OCI-LY3 (cell line): Measurements from ENCODE around the gene VWA7.
A peak's percentile ranks its signal among the peaks of the same experiment; 100 is the strongest.

Source experiments
- H2AFZ ChIP-seq: fragments of 200-600, 300-600 bp; shearing (Covaris generic); 2 replicates; pipeline ENCODE4 v1.6.0; 2014; ENCODE audit warnings: antibody characterized with exemption, low read depth, low read length
- H3K27ac ChIP-seq: fragments of 200-600, 300-600 bp; sonication (generic); 2 replicates; pipeline ENCODE4 v1.5.1; 2014; ENCODE audit warnings: mild to moderate bottlenecking, low read length, moderate library complexity, mixed read lengths
- H3K27me3 ChIP-seq: fragments of 200-600, 300-600 bp; sonication (generic); 2 replicates; pipeline ENCODE4 v1.6.1; 2014; ENCODE audit warnings: low read depth, low read length, mixed read lengths
- H3K36me3 ChIP-seq: fragments of 200-600, 300-600 bp; sonication (generic); replicated peaks from 2 replicates; pipeline ENCODE3; 2014; ENCODE audit warnings: low read depth, low read length, mixed read lengths
- H3K4me1 ChIP-seq: fragments of 300-600, 200-600 bp; sonication (generic); 2 replicates; pipeline ENCODE4 v1.6.1; 2014; ENCODE audit warnings: low read length, mixed read lengths
- H3K4me2 ChIP-seq: fragments of 200-600, 300-600 bp; sonication (generic); 2 replicates; pipeline ENCODE4 v1.6.1; 2014; ENCODE audit warnings: low read length, mixed read lengths
- H3K4me3 ChIP-seq: fragments of 300-600, 200-600 bp; sonication (generic); 2 replicates; pipeline ENCODE4 v1.5.1; 2014; ENCODE audit warnings: antibody characterized with exemption, mild to moderate bottlenecking, low read length, moderate library complexity
- H3K79me2 ChIP-seq: fragments of 300-600, 200-600 bp; shearing (Covaris generic); 2 replicates; pipeline ENCODE4 v1.6.1; 2014; ENCODE audit warnings: mild to moderate bottlenecking, low read length, mixed read lengths
- H3K9ac ChIP-seq: fragments of 300-600, 200-600 bp; shearing (Covaris generic); 2 replicates; pipeline ENCODE4 v1.6.0; 2014; ENCODE audit warnings: mild to moderate bottlenecking, low read length, moderate library complexity
- H3K9me3 ChIP-seq: fragments of 200-600, 300-600 bp; shearing (Covaris generic); 2 replicates; pipeline ENCODE4 v1.6.1; 2014; ENCODE audit warnings: low read length, mixed read lengths; ENCODE audit not compliant: insufficient read depth
- H4K20me1 ChIP-seq: fragments of 200-600, 300-600 bp; sonication (generic); 2 replicates; pipeline ENCODE4 v1.6.1; 2016; ENCODE audit warnings: low read length, mixed read lengths; ENCODE audit not compliant: insufficient read depth
- EZH2phosphoT487 ChIP-seq: fragments of 200-600 bp; shearing (Covaris generic); IDR thresholded peaks from 2 replicates; pipeline ENCODE4 v1.6.1; 2018; ENCODE audit warnings: antibody characterized with exemption, mixed run types, low read depth
- TF ChIP-seq, protein P1 (sequence below): fragments of 200-600, 300-600 bp; sonication (generic); IDR thresholded peaks from 2 replicates; pipeline ENCODE4 v1.5.1; 2014; ENCODE audit warnings: antibody characterized with exemption, low read length, low read depth

VWA7 gene

DNA sequence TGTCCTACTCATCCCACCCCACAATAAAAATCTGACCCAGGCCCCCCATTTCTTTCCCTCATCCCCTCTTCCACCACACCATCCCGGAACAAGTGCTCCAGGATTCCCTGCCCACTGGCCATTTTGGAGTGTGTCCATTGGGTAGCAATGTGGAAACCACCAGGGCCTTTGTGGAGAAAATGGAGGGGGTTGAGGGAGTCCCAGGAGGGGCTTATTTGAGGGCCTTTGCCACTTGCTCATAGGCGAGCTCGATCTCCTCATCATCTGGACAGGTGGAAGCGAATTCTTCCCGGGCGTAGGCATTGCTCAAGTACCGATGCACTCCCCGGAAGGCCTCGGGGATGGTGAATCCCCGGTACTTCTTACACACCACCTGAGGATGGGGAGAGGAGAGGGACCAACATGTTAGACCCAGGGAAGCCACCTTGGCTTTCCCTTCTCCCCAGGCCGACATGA, 46.5 kb downstream of the VWA7 start:
- peaks cover 13% of the 10 kb centered on the region for H4K20me1 ChIP-seq
- peaks cover 36% of the 10 kb centered on the region for H3K4me1 ChIP-seq
- no peak overlapping the region for H2AFZ ChIP-seq
- H3K36me3 ChIP-seq = peaks cover 46% of the 10 kb centered on the region
- H3K9me3 ChIP-seq = no peaks in the 10 kb centered on the region
- no peak for TF ChIP-seq EZH2phosphoT487
- TF ChIP-seq, protein P1, sequence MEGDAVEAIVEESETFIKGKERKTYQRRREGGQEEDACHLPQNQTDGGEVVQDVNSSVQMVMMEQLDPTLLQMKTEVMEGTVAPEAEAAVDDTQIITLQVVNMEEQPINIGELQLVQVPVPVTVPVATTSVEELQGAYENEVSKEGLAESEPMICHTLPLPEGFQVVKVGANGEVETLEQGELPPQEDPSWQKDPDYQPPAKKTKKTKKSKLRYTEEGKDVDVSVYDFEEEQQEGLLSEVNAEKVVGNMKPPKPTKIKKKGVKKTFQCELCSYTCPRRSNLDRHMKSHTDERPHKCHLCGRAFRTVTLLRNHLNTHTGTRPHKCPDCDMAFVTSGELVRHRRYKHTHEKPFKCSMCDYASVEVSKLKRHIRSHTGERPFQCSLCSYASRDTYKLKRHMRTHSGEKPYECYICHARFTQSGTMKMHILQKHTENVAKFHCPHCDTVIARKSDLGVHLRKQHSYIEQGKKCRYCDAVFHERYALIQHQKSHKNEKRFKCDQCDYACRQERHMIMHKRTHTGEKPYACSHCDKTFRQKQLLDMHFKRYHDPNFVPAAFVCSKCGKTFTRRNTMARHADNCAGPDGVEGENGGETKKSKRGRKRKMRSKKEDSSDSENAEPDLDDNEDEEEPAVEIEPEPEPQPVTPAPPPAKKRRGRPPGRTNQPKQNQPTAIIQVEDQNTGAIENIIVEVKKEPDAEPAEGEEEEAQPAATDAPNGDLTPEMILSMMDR = no peak
- no peak overlapping the region for H3K27ac ChIP-seq
- no peak overlapping the region for H3K9ac ChIP-seq
- H3K4me2 ChIP-seq = no peak overlapping the region
- peaks cover 23% of the 10 kb centered on the region for H3K79me2 ChIP-seq
- no peaks in the 10 kb centered on the region for H3K27me3 ChIP-seq
- H3K4me3 ChIP-seq = no peak overlapping the region

DNA sequence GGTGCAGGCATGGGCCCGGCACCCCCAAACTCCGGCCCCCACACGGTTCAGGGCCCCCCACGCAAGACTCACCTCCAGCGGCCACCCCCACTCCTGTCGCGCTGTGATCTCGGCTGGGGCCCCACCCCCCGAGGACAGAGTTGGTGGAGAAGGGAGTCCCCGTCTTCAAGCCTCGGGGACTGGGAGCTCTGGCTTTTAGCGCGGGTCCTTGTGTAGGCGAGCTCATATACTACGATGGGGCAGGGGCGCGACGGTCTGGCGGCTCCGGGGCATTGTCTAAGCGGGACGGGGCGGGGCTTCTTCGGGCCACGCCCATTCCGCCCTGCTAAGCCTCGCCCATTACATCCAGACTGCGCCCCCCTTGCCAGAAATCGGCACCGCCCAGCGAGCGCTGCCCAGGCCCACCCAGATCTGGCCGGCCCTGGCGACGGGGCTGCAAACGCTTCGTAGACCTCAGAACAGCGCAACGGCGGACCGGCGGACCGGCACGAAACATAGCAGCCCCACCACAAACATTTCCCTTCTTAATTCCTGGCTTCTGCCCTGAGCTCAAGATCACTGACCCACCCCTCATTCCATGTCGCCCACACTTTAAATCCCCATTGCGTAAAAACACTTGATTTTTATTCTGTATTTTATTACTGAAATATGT, 47.0 kb downstream of the VWA7 start:
- H3K9me3 ChIP-seq = no peaks in the 10 kb centered on the region
- no peaks in the 10 kb centered on the region for H3K27me3 ChIP-seq
- H3K4me2 ChIP-seq = no peak overlapping the region
- H3K27ac ChIP-seq = no peak overlapping the region
- peaks cover 18% of the 10 kb centered on the region for H3K79me2 ChIP-seq
- no peak overlapping the region for H2AFZ ChIP-seq
- no peak for TF ChIP-seq EZH2phosphoT487
- TF ChIP-seq, protein P1 = no peak
- peaks cover 36% of the 10 kb centered on the region for H3K4me1 ChIP-seq
- peaks cover 13% of the 10 kb centered on the region for H4K20me1 ChIP-seq
- H3K4me3 ChIP-seq = no peak overlapping the region
- peaks cover 46% of the 10 kb centered on the region for H3K36me3 ChIP-seq
- H3K9ac ChIP-seq = no peak overlapping the region

DNA sequence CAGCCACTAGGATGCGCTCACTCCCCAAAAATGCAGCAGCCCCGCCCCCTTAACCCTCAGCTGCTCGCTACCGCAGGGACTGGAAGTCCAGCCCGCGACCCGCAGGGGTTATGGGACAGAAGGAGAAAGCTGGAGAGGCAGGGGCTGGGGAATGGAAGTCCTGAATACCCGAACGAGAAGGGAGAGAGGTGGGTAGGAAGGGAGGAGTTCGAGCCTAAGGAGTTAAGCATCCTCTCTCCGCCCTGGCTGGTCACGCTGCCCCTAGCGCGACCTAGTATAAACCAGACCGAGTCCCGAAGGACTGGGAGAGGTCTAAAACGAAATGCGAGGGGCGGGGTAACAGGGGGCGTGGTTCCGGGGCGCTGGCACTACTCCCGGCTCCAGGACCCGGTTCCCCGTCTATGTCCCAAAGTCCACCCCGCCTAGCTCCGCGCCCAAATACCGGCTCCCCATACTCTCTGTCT, 47.6 kb downstream of the VWA7 start:
- no peak overlapping the region for H3K4me3 ChIP-seq
- peaks cover 35% of the 10 kb centered on the region for H3K4me1 ChIP-seq
- H2AFZ ChIP-seq = no peak overlapping the region
- H4K20me1 ChIP-seq = peaks cover 13% of the 10 kb centered on the region
- H3K79me2 ChIP-seq = peaks cover 12% of the 10 kb centered on the region
- H3K9me3 ChIP-seq = no peaks in the 10 kb centered on the region
- TF ChIP-seq, protein P1 = peak; percentile 61; the same call in 1 of the 2 replicates
- TF ChIP-seq EZH2phosphoT487 = no peak
- no peaks in the 10 kb centered on the region for H3K27me3 ChIP-seq
- no peak overlapping the region for H3K27ac ChIP-seq
- H3K36me3 ChIP-seq = peaks cover 46% of the 10 kb centered on the region
- H3K4me2 ChIP-seq = no peak overlapping the region
- no peak overlapping the region for H3K9ac ChIP-seq

DNA sequence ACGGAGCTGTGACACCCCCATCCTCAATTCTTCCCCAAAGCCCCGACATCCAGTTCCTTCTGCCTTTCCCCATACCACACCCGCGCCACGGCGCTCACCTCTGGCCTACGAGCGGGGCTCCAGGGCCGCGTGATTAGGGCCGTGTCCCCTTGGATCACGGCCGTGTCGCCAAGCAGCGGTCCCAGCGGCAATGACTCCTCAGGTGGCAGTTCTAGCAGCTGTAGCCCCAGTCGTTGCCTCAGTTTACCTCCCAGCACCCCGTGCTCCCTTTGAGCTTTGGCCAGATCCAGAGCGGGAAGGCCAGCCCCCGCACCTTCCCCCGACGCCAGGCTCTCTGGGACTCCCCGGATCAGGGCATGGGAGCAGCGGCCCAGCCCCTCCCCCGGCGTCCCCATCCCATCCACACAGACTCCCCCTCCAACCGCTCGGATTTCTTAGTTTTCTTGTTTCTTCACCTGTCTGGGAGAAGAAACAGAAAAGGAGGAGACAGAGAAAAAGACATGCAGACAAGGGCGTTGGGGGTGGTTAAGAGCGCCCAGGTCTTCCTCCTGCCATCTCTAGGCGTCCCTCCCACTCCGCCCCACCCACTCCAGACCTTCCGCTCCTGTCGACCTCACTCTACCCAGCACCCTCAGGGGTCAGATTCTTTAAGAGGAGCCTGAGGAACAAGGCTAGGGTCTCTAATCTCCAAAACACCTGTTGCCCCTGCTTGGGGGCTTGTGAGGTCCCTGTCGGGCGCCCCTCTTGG, 48.2 kb downstream of the VWA7 start, which contains the start of gene DDAH2:
Gene DDAH2 (minus strand): TSS at position 533 of the 748 bp plus-strand sequence. CDS start 138 bp downstream, at position 395.
- Histone ChIP-seq H3K79me2 (peaks cover 6% of the 10 kb centered on the region), H3K4me1 (peaks cover 30% of the 10 kb centered on the region), H3K36me3 (peaks cover 42% of the 10 kb centered on the region), H3K4me2 (peak within 1 kb of the TSS; percentile 48; the same call in 1 of the 2 replicates), H2AFZ (no peak within 1 kb of the TSS), H3K9me3 (no peaks in the 10 kb centered on the region), H3K27me3 (no peaks in the 10 kb centered on the region), H3K9ac (no peak within 1 kb of the TSS), H3K27ac (peak within 1 kb of the TSS; percentile 75), H3K4me3 (no peak within 1 kb of the TSS), H4K20me1 (peaks cover 7% of the 10 kb centered on the region)
- no peak for TF ChIP-seq EZH2phosphoT487
- TF ChIP-seq, protein P1 = no peak; the same call in 1 of the 2 replicates
